Measurements from ENCODE around the gene CHDH.

CHDH gene

GRCh38 chr3:53845103-53845880, 927 bp downstream of the CHDH start (continued):
- no peak for TF ChIP-seq ZSCAN4 (tag by site-specific recombination; IDR thresholded peaks at IDR 0.05)
- no peak for TF ChIP-seq ZNF837 (tag by site-specific recombination; IDR thresholded peaks at IDR 0.05)
- TF ChIP-seq ZNF600 (tag by site-specific recombination; IDR thresholded peaks at IDR 0.05): peak; percentile 33
- TF ChIP-seq ZNF544 (tag by site-specific recombination; IDR thresholded peaks at IDR 0.05): no peak
- no peak for TF ChIP-seq ZNF248 (tag by site-specific recombination; IDR thresholded peaks at IDR 0.05)
- peak; percentile 30 for TF ChIP-seq CTCF (tag by site-specific recombination; IDR thresholded peaks at IDR 0.05)
- no peak for TF ChIP-seq ZNF221 (tag by site-specific recombination; IDR thresholded peaks at IDR 0.05; ENCODE audit: borderline replicate concordance)
- TF ChIP-seq ZNF449 (tag by site-specific recombination; IDR thresholded peaks at IDR 0.05): no peak
- peak; percentile 88 for TF ChIP-seq ZFHX2 (tag by site-specific recombination; conservative IDR thresholded peaks at IDR 0.05)
- TF ChIP-seq ZBTB49 (tag by site-specific recombination; IDR thresholded peaks at IDR 0.05; ENCODE audit: low read depth): no peak
- no peak for TF ChIP-seq ZNF510 (tag by site-specific recombination; IDR thresholded peaks at IDR 0.05; ENCODE audit: insufficient replicate concordance)
- TF ChIP-seq BCL11B (tag by site-specific recombination; IDR thresholded peaks at IDR 0.05; ENCODE audit: low read depth): 0 out of 2 replicates have a peak, but pooled peaks have one; percentile 18
- TF ChIP-seq GLIS2 (tag by site-specific recombination; IDR thresholded peaks at IDR 0.05): no peak
- no peak for TF ChIP-seq ZFP41 (tag by site-specific recombination; IDR thresholded peaks at IDR 0.05; ENCODE audit: borderline replicate concordance)

- Histone ChIP-seq H3K4me3 (ENCODE audit: low read depth, low read length) (no peak overlapping the region), H3K4me1 (ENCODE audit: control insufficient read depth, insufficient read depth, low read length) (no peaks in the 10 kb centered on the region), H3K36me3 (ENCODE audit: control insufficient read depth in 2 of 2, insufficient read depth in 1 of 2, low read length in 2 of 2) (peaks cover 0 to 5% of the 10 kb centered on the region in 2 experiments; a peak in 1 of 3 replicates), H3K27ac (ENCODE audit: extremely low read depth, low read depth, low read length) (no peak overlapping the region; the same call in 1 of the 2 replicates), H3K9me3 (ENCODE audit: control insufficient read depth, insufficient read depth, low read depth, low read length) (no peaks in the 10 kb centered on the region)
- TF ChIP-seq ZNF214 (tag by site-specific recombination; IDR thresholded peaks at IDR 0.05; ENCODE audit: borderline replicate concordance) (no peak), ZNF600 (tag by site-specific recombination; IDR thresholded peaks at IDR 0.05) (peak; percentile 51; the same call in 1 of the 2 replicates), ZNF18 (tag by site-specific recombination; IDR thresholded peaks at IDR 0.05) (no peak), PBX3 (CRISPR knock-in tag; IDR thresholded peaks at IDR 0.05) (no peak)
- CTCF ChIA-PET: interaction anchor here (0.6 kb wide), 1 partner anchor 513 kb away, joined by 4 read pairs; no protein-coding TSS in a partner anchor
- POLR2A ChIA-PET: no interaction called here
Observed at GRCh38 chr3:53844262-53845102, 1.7 kb downstream of the CHDH start.

Data from HEK293 (cell line).